Neural progenitor cell (in vitro differentiated cells): ENCODE measurements around the gene MORN5.

ENCODE experiments used
- CTCF ChIP-seq: fragments of 200-600 bp; sonication (generic); IDR thresholded peaks from 2 replicates; pipeline ENCODE4 v1.5.1; 2017; ENCODE audit warnings: antibody characterized with exemption, mild to moderate bottlenecking
- EZH2 ChIP-seq: fragments of 200-600 bp; sonication (generic); IDR thresholded peaks from 2 replicates; pipeline ENCODE4 v1.6.1; 2017; ENCODE audit warnings: antibody characterized with exemption, mild to moderate bottlenecking, moderate library complexity

DNA sequence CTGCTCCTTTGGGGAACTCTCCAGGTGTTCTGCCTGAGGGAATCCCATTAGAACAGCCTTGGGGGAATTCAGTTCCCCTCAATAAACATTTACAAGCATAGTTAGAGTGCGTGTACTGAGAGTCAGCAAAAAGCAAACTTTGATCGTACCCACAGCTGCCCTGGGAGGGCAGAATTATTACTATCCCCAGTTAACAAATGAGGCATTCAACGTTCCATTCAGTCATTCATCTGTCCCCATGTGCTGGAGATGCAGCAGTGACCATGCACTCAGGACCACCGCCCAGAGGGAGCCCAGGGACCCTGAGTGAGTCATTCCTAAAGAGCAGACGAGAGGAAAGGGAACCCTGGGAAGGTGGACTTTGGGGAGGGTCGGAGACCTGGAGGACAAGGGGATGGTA is 47.5 kb upstream of the MORN5 start:
- no peak for TF ChIP-seq CTCF
- TF ChIP-seq EZH2, result no peak
